Endodermal cell (in vitro differentiated cells): ENCODE measurements around the gene ZNF827. TPM values are rescaled to one million over a fixed set of nuclear protein-coding genes. Genes with fewer than 3 reads are reported as not detected.

ENCODE experiments used
- DNase-seq: peaks from one replicate; pipeline ENCODE4 v3.0.0-alpha.2; 2017
- H3K27ac ChIP-seq: 2 replicates; pipeline ENCODE4 v1.5.1; 2013; ENCODE audit warnings: mild to moderate bottlenecking, low read depth, low read length, moderate library complexity
- H3K27me3 ChIP-seq: 2 replicates; pipeline ENCODE4 v1.6.1; 2013; ENCODE audit warnings: mild to moderate bottlenecking, low read length, moderate library complexity; ENCODE audit not compliant: insufficient read depth, control insufficient read depth, poor library complexity, severe bottlenecking
- H3K36me3 ChIP-seq: 2 replicates; pipeline ENCODE4 v1.7.0; 2013; ENCODE audit warnings: mild to moderate bottlenecking, low read length, moderate library complexity; ENCODE audit not compliant: control insufficient read depth, insufficient read depth
- H3K4me1 ChIP-seq: one replicate; pipeline ENCODE4 v1.7.0; 2013; ENCODE audit warnings: low read length; ENCODE audit not compliant: control insufficient read depth, insufficient read depth
- H3K4me3 ChIP-seq: 2 replicates; pipeline ENCODE4 v1.5.1; 2013; ENCODE audit warnings: mild to moderate bottlenecking, low read length, moderate library complexity
- H3K9ac ChIP-seq: 2 replicates; pipeline ENCODE4 v1.6.1; 2013; ENCODE audit warnings: mild to moderate bottlenecking, low read length, moderate library complexity; ENCODE audit not compliant: poor library complexity, severe bottlenecking; ENCODE audit errors: extremely low read depth
- H3K9me3 ChIP-seq: 2 replicates; pipeline ENCODE4 v1.6.1; 2013; ENCODE audit warnings: mild to moderate bottlenecking, low read length, moderate library complexity; ENCODE audit not compliant: control insufficient read depth
- H3K27ac Mint-ChIP-seq: 2 replicates; pipeline ENCODE4 v1.8.0; 2020; ENCODE audit warnings: mixed read lengths
- H3K27me3 Mint-ChIP-seq: 2 replicates; pipeline ENCODE4 v1.8.0; 2021; ENCODE audit warnings: mild to moderate bottlenecking, mixed read lengths; ENCODE audit not compliant: insufficient read depth
- H3K36me3 Mint-ChIP-seq: 2 replicates; pipeline ENCODE4 v1.8.0; 2020; ENCODE audit warnings: low read depth, mixed read lengths
- H3K4me1 Mint-ChIP-seq: 2 replicates; pipeline ENCODE4 v1.8.0; 2020; ENCODE audit warnings: mixed read lengths
- H3K4me3 Mint-ChIP-seq: 2 replicates; pipeline ENCODE4 v1.8.0; 2020; ENCODE audit warnings: mild to moderate bottlenecking, moderate library complexity, mixed read lengths
- H3K9me3 Mint-ChIP-seq: 2 replicates; pipeline ENCODE4 v1.8.0; 2020; ENCODE audit warnings: mild to moderate bottlenecking, mixed read lengths
- WGBS, 2 experiments: methylation state at CpG; one replicate each; pipeline versions ENCODE4 v1.1.5 to v1.1.7; 2013; ENCODE audit warnings: missing lambda C conversion rate in 2 of 2, mixed read lengths in 1 of 2; ENCODE audit not compliant: insufficient coverage in 1 of 2, insufficient read length in 1 of 2; 5-methylcytosine and 5-hydroxymethylcytosine counted together
- total RNA-seq, 2 donors: library from RNA; stranded (reverse); fragmentation: NEBNext Ultra II Directional in 1 of 2; extraction: Animal tissue kit (Norgen Biotek cat#: 25700) in 1 of 2; gene quantifications; 2 replicates in 1 of 2; 3 replicates in 1 of 2; pipeline ENCODE4 v1.2.1, GENCODE V29; 2021
- TF ChIP-seq, protein P1 (sequence below): fragments of 200-600 bp; sonication (generic); conservative IDR thresholded peaks from 2 replicates; pipeline ENCODE4 v1.5.0; 2021; ENCODE audit warnings: antibody characterized with exemption, mild to moderate bottlenecking

ZNF827 gene
- total RNA-seq, 2 donors from 2014 or later: 33.0 to 34.9 TPM

- TF ChIP-seq, protein P1, sequence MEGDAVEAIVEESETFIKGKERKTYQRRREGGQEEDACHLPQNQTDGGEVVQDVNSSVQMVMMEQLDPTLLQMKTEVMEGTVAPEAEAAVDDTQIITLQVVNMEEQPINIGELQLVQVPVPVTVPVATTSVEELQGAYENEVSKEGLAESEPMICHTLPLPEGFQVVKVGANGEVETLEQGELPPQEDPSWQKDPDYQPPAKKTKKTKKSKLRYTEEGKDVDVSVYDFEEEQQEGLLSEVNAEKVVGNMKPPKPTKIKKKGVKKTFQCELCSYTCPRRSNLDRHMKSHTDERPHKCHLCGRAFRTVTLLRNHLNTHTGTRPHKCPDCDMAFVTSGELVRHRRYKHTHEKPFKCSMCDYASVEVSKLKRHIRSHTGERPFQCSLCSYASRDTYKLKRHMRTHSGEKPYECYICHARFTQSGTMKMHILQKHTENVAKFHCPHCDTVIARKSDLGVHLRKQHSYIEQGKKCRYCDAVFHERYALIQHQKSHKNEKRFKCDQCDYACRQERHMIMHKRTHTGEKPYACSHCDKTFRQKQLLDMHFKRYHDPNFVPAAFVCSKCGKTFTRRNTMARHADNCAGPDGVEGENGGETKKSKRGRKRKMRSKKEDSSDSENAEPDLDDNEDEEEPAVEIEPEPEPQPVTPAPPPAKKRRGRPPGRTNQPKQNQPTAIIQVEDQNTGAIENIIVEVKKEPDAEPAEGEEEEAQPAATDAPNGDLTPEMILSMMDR: no peak
- H3K36me3 Mint-ChIP-seq: peaks cover 65% of the 10 kb centered on the region
Observed at GRCh38 chr4:145782756-145783155, 155.9 kb downstream of the ZNF827 start.

DNA sequence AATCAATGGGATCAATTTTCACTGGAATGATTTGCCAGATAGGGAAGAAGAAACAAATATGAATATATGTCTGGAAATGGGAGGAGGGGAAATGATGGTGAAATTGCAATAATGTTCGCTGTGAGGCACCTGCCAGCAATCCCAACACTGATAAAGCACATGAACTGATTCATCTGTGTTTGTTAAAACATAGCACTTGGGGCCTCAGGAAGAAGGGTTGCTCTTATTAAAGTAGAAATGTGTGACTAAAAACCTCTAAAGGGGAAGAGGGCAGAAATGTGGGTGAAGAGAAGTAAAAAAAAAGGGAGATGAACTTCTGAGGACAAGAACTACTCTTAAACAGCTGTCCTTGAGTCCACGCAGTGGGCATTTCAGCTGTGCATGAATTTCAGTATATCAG lies 157.3 kb downstream of the ZNF827 start:
- H3K4me1 Mint-ChIP-seq: no peaks in the 10 kb centered on the region
- H3K36me3 Mint-ChIP-seq: peaks cover 71% of the 10 kb centered on the region

More at GRCh38 chr4:145782756-145783155, 155.9 kb downstream of the ZNF827 start:
- Histone ChIP-seq H3K9ac (no peak overlapping the region), H3K9me3 (peaks cover 10% of the 10 kb centered on the region), H3K27me3 (no peaks in the 10 kb centered on the region), H3K4me3 (no peak overlapping the region), H3K4me1 (no peaks in the 10 kb centered on the region), H3K36me3 (peaks cover 39% of the 10 kb centered on the region), H3K27ac (no peak overlapping the region)
- Mint-ChIP-seq H3K27ac (no peak overlapping the region), H3K27me3 (no peaks in the 10 kb centered on the region), H3K9me3 (peaks cover 7% of the 10 kb centered on the region), H3K4me3 (no peak overlapping the region), H3K4me1 (no peaks in the 10 kb centered on the region)
- no peak for DNase-seq
- 95 to 100% methylated on average over 3 to 5 of the region's 5 CpGs for WGBS, 2 experiments

GRCh38 chr4:145779319-145779801 lies 159.3 kb downstream of the ZNF827 start:
- DNase-seq: no peak
- H3K4me3 Mint-ChIP-seq: no peak overlapping the region
- H3K36me3 Mint-ChIP-seq: peaks cover 68% of the 10 kb centered on the region
- H3K27ac ChIP-seq: no peak overlapping the region
- no peaks in the 10 kb centered on the region for H3K27me3 Mint-ChIP-seq
- 94 to 98% methylated on average over 8 of the region's 8 CpGs for WGBS, 2 experiments
- no peak overlapping the region for H3K4me3 ChIP-seq
- H3K9me3 ChIP-seq: peaks cover 5% of the 10 kb centered on the region
- no peaks in the 10 kb centered on the region for H3K4me1 Mint-ChIP-seq
- peaks cover 65% of the 10 kb centered on the region for H3K36me3 ChIP-seq
- H3K27ac Mint-ChIP-seq: peak overlapping the region; percentile 56
- TF ChIP-seq, protein P1: no peak
- no peak overlapping the region for H3K9ac ChIP-seq
- H3K4me1 ChIP-seq: no peaks in the 10 kb centered on the region
- H3K27me3 ChIP-seq: no peaks in the 10 kb centered on the region
- peaks cover 5% of the 10 kb centered on the region for H3K9me3 Mint-ChIP-seq

More for the DNA sequence above, 157.3 kb downstream of the ZNF827 start:
- no peak for DNase-seq
- Histone ChIP-seq H3K27ac (no peak overlapping the region), H3K9ac (no peak overlapping the region), H3K27me3 (no peaks in the 10 kb centered on the region), H3K4me3 (no peak overlapping the region), H3K4me1 (no peaks in the 10 kb centered on the region), H3K36me3 (peaks cover 53% of the 10 kb centered on the region), H3K9me3 (peaks cover 10% of the 10 kb centered on the region)
- no peak overlapping the region for H3K4me3 Mint-ChIP-seq
- H3K27me3 Mint-ChIP-seq: no peaks in the 10 kb centered on the region
- TF ChIP-seq, protein P1: no peak
- peaks cover 7% of the 10 kb centered on the region for H3K9me3 Mint-ChIP-seq
- WGBS, 2 experiments: 94 to 100% methylated on average over 2 of the region's 2 CpGs
- H3K27ac Mint-ChIP-seq: no peak overlapping the region
